Activated naive CD4-positive, alpha-beta T cell treated with Interleukin-2 at 50 U/mL for 16 hours (primary cell): ENCODE data around the gene SHMT1.
"Not testable (repeated sequence)": the region's sequence is repeated elsewhere in the genome, so short reads cannot be mapped to it uniquely, and the experiment has no call there.

Experiments used
- DNase-seq: peaks from one replicate; pipeline ENCODE4 v3.0.0-alpha.2; 2020

Gene SHMT1

DNA sequence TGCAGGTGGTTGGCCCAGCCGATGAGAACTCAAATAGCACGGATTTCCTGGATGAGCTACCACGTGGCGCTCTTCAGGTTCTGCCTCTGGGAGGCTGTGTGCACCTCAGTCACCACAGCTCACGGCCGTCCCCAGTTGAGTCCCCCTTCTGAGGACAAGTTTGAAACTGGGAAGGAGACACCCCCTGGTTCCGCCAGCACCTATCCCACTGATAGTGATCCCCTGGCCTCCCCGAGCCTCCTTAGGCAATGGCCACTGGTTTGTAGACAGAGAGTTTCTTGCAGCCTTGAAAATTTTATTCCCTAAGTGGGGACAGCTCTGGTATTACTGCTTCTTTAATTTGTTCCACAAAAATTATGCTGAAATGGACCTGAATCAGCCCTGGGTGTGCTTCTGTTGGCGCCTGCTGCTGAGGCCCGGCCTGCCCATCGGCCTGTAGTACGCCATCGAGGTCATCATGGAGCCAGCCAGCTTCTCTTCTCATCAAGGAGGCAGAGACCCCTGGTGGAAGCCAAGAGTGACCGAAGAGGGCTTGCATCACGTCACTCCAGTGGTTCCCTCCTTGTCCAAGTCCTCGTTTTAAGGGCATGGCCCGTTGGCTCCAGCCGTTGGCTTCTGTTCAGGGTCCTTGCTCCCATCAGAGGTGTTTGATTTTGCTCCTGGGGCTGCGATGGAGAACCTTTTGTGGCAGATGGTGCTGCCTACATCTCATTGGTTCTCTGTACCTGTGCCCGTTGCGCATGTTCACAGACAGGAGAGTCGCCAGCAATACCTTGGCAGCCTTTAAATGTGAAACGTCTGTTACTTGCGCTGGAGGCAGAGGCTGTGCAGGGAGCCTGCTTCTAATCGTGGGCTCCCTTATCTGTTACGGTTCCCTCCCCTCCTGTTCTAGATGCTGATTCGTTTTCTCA lies 39.0 kb downstream of the SHMT1 start:
- DNase-seq: no peak

DNA sequence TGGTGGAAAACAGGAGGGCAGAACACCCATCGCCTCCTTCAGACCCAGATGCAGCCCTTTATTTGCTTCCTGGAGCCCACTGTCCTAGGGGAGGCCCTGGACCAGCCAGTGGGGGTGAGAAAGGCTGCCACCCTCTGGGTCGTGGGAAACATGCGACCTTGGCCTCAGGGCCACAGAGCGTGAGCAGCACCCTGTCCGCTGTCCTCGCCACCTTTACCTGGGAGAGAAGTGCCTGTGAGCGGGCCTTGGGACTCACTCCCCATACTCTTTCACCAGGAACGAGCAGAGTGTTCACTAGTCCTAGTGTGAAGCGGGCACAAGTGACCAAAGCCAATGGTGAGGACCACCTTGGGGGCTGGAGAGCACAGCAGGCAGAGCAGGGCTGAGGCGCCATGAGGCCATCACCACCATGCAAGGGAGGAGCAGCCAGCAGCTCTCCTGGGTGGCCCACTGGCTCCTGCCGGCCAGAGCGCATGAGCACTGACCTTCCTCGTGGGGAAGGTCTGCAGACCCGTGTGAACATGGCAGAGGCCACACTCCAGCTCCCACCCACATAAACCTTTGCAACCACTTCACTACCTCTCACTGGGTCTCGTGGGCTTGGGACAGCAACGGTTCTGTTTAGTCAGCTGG lies 39.7 kb downstream of the SHMT1 start:
- no peak for DNase-seq

DNA sequence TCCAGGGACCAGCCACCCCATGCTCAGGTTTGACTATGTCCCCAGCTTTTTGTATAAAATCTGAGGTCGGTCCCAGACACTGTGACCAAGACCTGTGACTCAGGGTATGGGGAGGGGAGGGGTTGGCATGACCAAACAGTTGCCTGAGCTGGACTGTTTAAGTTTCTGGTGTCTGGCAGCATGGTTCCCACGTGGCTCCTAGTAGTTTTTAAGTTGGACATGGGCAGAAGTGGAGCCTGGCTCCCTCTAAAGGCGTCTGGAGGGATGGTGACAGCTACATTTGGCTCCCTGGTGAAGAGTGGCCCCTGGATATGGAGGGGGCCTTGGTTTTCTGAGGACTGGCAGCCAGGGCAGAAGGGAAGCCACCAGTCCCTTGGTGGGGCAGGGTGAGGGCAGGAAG lies 40.3 kb downstream of the SHMT1 start:
- DNase-seq: no peak

DNA sequence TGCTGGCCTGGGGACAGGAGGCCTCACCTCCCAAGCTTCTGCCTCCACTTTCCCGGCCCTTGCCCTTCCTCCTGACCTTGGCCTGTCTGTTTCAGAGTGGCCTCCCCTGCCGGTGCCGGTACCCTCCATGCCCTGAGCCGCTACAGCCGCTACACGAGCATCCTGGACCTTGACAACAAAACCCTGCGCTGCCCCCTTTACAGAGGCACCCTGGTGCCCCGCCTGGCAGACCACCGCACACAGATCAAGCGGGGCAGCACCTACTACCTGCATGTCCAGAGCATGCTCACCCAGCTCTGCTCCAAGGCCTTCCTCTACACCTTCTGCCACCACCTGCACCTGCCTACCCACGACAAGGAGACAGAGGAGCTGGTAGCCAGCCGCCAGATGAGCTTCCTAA lies 40.8 kb downstream of the SHMT1 start:
- no peak for DNase-seq

DNA sequence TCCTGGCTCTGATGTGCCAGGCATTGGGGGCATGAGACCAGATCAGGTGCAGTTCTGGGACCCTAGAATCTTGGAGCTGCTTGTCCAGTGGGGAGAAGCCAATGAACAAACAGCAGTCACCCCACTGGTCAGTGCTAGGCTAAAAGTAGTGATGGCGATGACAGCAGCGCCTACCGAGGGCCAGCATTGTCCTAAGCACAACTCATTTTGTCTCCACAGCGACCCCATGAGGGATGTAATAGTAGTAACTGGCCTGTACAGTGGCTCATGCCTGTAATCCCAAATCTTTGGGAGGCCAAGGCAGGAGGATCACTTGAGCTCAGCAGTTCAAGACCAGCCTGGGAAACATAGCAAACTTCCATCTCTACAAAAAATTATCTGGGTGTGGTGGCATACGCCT lies 42.0 kb downstream of the SHMT1 start:
- no peak for DNase-seq

DNA sequence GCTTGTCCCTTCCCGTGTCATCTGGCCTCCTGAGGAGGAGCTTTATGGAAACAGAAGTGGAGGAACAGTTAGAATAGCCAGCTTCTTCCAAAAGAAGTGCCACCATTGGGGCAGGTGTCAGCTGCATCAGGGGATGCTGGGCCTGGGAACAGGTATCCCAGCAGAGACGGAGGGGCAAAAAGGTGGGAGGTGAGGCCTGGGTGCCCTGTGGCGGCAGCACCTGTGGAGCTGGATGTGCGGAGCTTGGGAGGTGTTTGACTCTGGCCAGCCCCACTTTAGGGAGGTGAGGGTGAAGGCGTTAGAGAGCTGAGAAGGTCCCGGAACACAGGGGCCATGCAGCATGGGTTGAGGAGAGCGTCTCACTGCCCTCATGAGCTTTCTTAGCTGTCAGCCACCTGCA lies 43.0 kb downstream of the SHMT1 start:
- no peak for DNase-seq

DNA sequence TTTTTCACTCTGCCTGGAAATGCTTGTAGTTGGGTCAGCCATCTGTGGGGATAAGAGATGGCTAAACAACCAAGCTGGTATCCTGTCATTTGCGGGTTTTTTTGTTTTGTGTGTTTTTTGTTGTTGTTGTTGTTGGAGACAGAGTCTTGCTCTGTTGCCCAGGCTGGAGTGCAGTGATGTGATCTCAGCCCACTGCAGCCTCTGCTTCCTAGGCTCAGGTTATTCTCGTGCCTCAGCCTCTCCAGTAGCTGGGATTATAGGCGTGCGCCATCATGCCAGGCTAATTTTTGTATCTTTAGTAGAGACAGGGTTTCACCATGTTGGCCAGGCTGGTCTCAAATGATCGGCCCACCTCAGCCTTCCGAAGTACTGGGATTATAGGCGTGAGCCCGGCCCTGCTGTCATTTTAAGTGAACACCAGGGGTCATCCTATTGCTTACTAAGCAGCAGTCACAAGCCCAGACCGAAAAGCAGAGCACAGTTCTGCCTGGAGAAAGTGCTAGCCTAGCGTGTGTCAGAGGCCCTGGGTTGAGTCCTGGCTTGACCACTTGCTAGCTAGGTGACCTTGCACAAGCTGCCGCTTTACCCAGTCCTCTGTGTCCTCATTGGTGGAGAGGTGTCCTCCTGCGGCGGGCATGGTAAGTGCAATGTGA lies 43.6 kb downstream of the SHMT1 start:
- no peak for DNase-seq

DNA sequence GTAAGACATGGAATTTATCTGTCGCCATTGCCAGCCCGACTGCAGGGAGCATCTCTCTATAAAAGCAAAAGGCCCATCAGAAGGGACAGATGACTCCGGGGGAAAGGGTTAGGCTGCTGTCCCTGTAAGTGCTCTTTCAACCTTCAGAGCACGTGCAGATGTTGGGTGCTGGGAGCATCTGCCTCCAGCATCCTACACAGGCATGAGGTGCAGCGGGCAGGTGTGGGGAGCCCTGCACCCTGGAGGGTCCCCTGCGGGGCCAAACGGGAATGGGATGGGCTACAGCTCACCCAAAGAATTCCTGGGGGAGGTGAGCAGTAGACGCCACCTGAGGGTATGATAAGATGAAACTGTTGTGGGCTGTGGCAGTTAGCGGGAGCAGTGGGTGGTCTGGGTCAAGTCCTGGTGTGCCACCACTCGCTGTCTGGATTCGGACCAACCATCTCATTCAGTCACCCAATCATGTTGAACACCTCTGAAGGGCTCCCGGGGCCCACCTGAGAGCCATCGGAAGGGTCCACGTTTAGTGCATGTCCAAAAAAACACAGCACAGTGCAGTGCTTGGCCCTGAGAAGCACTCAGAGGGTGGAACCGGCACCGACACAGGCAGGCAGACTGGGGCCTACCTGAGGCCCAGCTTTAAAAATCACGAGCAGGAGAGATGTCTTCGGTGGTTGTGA lies 44.4 kb downstream of the SHMT1 start:
- DNase-seq: no peak

DNA sequence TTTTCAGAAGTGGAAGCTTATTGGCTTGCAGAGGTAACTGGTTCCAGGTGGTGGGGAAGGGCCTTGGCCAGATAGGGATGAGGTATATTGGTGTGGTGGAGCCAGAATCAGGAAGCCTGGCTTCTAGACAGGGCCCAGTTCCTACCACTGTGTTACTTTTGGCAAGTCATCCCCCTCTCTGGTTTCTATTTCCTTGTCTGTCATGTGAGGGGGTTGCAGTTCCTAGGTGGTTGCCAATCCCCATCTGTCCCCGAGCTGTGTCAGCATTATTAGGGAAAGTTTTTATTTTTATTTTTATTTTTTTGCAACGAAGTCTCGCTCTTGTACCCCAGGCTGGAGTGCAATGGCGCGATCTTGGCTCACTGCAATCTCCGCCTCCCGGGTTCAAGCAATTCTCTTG lies 45.2 kb downstream of the SHMT1 start:
- no peak for DNase-seq

DNA sequence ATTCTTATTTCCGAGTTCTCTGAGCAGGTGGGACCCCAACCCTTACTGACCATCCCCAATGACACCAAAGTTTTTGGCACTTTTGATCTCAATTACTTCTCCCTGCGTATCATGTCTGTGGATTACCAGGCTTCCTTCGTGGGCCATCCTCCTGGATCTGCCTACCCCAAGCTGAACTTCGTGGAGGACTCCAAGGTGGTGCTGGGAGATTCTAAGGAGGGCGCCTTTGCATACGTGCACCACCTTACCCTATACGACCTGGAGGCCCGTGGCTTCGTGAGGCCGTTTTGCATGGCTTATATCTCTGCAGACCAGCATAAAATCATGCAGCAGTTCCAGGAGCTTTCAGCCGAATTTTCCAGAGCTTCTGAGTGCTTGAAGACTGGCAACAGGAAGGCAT lies 47.4 kb downstream of the SHMT1 start:
- DNase-seq: no peak

DNA sequence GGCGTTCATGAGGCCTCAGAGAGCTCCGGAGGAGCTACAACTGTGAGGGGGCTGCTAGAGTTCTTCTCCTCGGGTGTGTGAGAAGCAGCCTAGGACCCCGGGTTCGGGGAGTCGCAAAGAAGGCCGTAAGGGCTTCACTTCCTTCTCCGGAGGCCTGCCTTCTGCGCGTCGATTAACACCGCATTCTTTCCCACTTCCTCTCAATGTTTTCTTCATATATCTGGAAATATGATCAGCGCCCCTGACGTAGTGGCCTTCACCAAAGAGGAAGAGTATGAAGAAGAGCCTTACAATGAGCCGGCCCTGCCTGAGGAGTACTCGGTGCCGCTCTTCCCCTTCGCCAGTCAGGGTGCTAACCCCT lies 47.8 kb downstream of the SHMT1 start:
- DNase-seq: no peak

DNA sequence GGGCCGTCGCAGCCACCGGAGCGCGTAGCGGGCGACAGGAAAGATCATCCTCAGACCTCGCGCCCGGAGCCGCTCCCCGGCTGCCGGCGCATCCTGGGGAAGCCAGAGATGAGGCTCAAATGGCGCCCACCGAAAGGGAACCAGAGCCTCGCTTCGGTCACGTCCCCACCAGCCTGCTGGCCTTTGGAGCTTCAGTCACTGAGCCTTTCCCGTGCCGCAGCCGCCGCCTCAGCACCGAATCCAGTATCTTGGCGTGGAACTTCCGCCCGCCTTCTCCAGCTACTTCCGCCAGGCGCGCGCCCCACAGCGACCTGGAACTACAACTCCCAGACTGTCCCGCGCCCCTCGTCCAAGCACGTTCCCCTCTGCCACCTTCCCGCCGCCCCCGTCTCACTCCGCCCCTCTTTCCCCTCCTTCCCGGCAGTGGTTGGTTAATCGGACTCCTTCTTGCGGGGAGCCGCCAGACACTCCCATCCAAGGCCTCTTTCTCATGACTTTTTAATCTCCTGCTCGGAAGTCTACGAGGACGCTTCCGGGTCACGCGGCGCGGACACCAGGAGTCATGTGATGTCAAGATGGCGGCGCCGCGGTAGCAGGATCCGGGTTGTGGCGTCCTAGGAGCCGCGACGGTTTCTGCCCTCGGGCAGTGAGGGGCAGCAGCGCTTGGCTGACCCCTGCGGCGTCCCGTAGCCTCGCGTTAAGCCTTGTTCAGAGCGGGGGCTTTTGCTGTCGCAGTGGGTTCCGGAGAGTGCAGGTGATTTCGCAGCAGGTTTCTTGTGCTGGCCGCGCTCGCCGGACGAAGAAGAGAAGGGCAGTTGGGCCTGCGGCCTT lies 48.4 kb downstream of the SHMT1 start, which contains the start of the genes SMCR8 and TOP3A:
Gene SMCR8, plus strand, starts transcription at position 563 of the 831 bp plus-strand sequence. CDS start 497 bp downstream, outside the sequence.
Gene TOP3A, minus strand, starts transcription at position 264 of the 831 bp plus-strand sequence. Its CDS starts 216 bp downstream, at position 48.
- peak; percentile 99 for DNase-seq

DNA sequence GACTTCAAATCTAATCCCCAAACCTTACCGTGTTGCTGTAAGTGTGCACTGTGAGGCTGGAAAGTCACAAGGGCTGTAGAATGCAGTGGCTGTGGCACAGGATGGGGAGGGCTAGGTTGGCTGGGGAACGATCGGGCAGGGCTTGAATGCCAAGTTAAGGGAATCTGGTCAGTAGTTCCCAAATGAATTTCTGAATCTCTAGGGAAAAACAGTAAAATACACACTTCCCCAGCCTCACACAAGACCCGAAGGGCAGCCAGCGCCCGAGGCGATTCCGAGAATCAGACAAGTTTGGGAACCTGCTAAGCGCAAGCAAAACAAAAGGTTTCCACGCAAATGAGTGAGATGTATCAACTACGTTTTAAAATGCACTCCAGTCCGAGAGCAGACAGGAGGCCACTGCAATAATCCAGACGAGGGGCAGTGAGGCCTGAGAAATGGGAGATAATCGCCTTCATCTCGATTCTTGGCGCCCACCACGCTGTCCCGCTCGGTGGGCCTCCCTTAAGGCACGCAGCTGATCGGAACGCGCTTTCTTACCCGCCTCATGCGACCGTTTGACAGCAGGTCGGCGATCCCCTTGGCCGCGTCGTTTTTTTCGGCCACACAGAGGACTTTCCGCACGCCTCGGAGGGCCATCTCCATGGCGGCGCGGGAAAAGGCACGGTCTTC lies 49.2 kb downstream of the SHMT1 start:
- no peak for DNase-seq

DNA sequence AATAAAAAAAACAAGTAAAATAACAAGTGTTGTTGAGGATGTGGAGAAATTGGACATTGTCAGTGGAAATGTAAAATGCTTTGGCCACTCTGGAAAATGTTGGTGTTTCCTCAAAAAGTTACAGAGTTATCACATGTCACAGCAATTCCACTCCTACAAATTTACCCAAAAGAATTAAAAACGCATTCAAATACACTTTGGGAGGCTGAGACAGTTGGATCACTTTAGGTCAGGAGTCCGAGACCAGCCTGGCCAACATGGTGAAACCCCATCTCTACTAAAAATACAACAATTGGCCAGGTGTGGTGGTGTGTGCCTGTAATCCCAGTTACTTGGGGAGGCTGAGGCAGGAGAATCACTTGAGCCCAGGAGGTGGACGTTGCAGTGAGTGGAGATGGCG lies 54.1 kb downstream of the SHMT1 start:
- no peak for DNase-seq

DNA sequence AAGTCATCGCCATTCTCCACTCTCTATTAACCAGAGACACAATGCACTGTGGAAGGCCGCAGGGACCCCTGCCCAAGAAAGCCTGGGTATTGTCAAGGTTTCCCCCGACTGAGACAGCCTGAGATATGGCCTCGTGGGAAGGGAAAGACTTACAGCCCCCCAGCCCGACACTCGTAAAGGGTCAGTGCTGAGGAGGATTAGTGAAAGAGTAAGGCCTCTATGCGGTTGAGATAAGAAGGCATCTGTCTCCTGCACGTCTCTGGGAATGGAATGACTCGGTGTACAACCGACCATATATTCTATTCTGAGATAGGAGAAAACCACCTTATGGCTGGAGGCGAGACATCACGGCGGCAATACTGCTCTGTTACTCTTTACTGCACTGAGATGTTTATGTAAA lies 60.1 kb downstream of the SHMT1 start:
- DNase-seq: not testable (repeated sequence)

DNA sequence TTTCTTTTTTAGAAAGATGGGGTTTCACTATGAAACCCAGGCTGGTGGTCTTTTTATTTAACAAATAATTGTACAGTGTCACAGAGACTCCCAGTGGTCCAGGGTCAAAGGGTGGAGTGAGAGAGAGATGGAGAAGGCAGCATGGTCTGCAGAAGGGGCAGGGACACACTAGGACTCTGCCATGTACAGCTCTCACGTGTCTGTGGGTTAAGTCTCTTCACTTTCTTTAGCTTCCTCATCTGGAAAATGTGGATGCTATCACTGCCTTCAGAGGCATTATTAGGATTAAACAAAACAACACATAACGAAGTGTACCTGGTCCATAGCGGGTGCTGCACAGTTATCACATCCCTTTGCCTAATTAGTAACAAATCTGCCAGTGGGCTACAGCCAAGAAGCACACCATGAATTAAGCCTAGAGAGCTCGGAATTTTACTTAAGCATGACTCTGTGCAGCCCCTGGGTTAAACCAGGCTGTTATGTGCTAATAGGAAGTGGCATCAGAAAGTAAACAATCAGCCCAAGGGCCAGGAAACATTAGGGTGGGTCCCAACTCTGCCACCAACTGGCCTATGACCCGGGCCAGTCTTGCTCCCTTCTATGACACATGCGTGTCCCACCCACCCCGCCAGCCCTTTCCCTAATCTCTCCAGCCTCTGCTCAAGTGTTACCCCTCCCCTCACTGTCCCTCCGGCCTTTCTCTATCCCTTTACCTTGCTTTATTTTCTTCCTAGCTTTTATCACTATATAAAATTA lies 62.4 kb downstream of the SHMT1 start:
- DNase-seq: no peak

DNA sequence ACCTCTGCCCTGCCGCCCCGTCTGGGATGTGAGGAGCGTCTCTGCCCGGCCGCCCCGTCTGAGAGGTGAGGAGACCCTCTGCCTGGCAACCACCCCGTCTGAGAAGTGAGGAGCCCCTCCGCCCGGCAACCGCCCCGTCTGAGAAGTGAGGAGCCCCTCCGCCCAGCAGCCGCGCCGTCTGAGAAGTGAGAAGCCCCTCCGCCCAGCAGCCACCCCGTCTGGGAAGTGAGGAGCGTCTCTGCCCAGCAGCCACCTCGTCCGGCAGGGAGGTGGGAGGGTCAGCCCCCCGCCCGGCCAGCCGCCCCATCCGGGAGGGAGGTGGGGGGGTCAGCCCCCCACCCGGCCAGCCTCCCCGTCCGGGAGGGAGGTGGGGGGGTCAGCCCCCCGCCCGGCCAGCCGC lies 65.3 kb downstream of the SHMT1 start:
- DNase-seq: not testable (repeated sequence)

DNA sequence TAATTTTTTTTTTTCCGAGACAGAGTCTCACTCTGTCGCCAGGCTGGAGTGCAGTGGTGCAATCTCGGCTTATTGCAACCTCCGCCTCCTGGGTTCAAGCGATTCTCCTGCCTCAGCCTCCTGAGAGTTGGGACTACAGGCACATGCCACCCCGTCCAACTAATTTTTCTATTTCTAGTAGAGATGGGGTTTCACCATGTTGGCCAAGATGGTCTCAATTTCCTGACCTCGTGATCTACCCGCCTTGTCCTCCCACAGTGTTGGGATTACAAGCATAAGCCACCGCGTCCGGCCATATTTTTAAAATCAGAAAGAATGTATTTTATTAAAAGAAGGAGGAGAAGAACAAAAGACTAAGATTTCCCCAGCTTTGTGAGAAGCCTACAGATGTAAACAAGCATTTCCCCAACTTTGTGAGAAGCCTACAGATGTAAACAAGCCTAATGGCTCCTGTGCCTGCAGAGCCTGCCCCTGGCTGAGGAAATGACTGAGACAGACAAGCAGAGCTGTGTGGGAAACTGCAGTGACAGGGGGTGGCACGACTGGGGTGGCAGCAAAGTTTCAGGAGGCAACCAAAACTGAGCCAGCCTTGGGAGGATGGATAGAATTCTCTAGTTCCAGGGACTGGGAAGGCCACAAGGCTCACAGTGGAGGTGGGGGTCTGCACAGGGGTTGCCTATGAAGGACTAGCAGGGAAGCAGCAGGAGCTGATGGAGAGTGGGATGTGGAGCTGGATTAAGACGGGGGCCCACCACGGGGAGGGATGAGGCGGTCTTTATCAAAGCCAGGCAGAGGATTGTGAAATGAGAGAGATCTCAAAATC lies 71.4 kb downstream of the SHMT1 start:
- DNase-seq: no peak

DNA sequence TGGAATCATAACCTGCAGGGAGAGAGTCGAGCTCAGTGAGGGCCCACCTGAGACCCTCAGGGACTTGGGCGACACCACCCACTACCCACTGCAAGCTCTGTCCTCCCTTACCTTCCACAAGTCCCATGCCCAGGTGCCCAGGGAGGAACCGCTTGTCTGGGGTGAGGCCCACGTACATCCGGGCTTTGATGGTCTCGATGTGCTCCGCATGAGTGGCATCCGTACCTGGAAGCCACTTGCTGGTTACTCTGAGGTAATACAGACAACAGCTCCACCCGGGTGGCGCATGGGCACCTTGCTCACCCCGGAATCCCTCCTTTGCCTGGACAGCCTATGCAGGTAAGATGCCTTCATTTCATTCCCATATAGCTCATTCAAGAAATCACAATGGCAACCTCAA lies 78.1 kb downstream of the SHMT1 start:
- no peak for DNase-seq

DNA sequence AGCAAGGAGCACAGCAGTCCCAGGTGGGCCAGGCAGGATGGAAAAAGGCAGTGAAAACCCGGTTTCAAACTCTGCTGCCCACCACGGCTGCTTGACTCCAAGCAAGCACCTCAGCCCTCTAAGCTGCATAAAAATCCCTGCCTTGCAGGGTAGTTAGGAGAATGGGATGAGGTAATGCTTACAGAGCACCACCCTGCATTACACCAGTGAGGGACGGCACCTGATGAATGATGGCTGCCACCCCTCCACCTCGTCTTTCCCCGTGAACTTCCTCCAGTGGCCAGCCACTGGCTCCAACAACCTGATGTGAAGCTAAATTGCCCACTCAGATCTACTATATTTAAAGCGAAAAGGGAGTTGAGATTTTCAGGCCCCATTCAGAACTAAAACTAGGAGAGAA lies 81.6 kb downstream of the SHMT1 start:
- no peak for DNase-seq
